IMR-90 (cell line): ENCODE data around the gene MGAT4A. TPM values are rescaled to one million over a fixed set of nuclear protein-coding genes. Genes with fewer than 3 reads are reported as not detected.

ENCODE experiments used
- ATAC-seq: fragments of 200-7000 bp; cut with Tn5 transposase; 2 replicates; pipeline ENCODE4 v1.9.1; 2020; ENCODE audit warnings: low read depth, mild to moderate bottlenecking, moderate library complexity
- BruUV-seq: library from RNA; stranded (reverse); fragments of 400-500 nt; replicated peaks from 2 replicates; lab custom pipeline; 2021; lab: Mats Ljungman, UMichigan
- CTCF ChIA-PET: fragments of 300-600 bp; formaldehyde crosslinking; extraction: SDS; loops from one replicate; lab custom pipeline; 2021; ENCODE audit warnings: antibody characterized with exemption; lab: Yijun Ruan, JAX
- POLR2A ChIA-PET: fragments of 300-600 bp; sonication (Branson Sonifier 250); formaldehyde crosslinking; loops from one replicate; lab custom pipeline; 2022; ENCODE audit warnings: antibody characterized with exemption; ENCODE audit not compliant: unreplicated experiment; lab: Charles Lee
- DNase-seq: peaks from one replicate; pipeline ENCODE4 v3.0.0; 2013
- H2AFZ ChIP-seq: replicated peaks from 2 replicates; pipeline ENCODE3; 2013; ENCODE audit warnings: low read length, mild to moderate bottlenecking; ENCODE audit not compliant: poor library complexity
- H2AK5ac ChIP-seq: 2 replicates; pipeline ENCODE4 v1.6.1; 2013; ENCODE audit warnings: low read depth, low read length, inconsistent platforms
- H2AK9ac ChIP-seq: replicated peaks from 2 replicates; pipeline ENCODE3; 2013; ENCODE audit warnings: mild to moderate bottlenecking, low read depth, low read length, moderate library complexity; ENCODE audit not compliant: poor library complexity
- H2BK120ac ChIP-seq: 2 replicates; pipeline ENCODE4 v1.6.1; 2013; ENCODE audit warnings: low read depth, low read length, inconsistent platforms
- H2BK15ac ChIP-seq: 3 replicates; pipeline ENCODE4 v1.6.1; 2013; ENCODE audit warnings: low read depth, low read length, inconsistent platforms
- H2BK20ac ChIP-seq: 2 replicates; pipeline ENCODE4 v1.6.1; 2013; ENCODE audit warnings: low read depth, mild to moderate bottlenecking, inconsistent platforms, low read length, moderate library complexity
- H2BK5ac ChIP-seq: 2 replicates; pipeline ENCODE4 v1.6.1; 2013; ENCODE audit warnings: mild to moderate bottlenecking, low read depth, low read length, inconsistent platforms; ENCODE audit not compliant: poor library complexity, severe bottlenecking
- H3K14ac ChIP-seq: replicated peaks from 2 replicates; pipeline ENCODE4 v1.6.1; 2013; ENCODE audit warnings: low read depth, low read length, inconsistent platforms
- H3K18ac ChIP-seq: 2 replicates; pipeline ENCODE4 v1.6.1; 2013; ENCODE audit warnings: low read depth, low read length, control low read depth
- H3K23ac ChIP-seq: 2 replicates; pipeline ENCODE4 v1.6.1; 2013; ENCODE audit warnings: low read depth, low read length, inconsistent platforms
- H3K27ac ChIP-seq: 2 replicates; pipeline ENCODE4 v1.5.1; 2013; ENCODE audit warnings: mild to moderate bottlenecking, control low read depth, low read length; ENCODE audit not compliant: insufficient read depth
- H3K27me3 ChIP-seq: 2 replicates; pipeline ENCODE4 v1.6.1; 2013; ENCODE audit warnings: low read length; ENCODE audit not compliant: control insufficient read depth, insufficient read depth
- H3K36me3 ChIP-seq: 2 replicates; pipeline ENCODE4 v1.6.1; 2013; ENCODE audit warnings: low read length, mixed read lengths; ENCODE audit not compliant: control insufficient read depth, insufficient read depth
- H3K4ac ChIP-seq: 2 replicates; pipeline ENCODE4 v1.6.1; 2013; ENCODE audit warnings: low read depth, low read length, inconsistent platforms
- H3K4me1 ChIP-seq: 2 replicates; pipeline ENCODE4 v1.6.1; 2013; ENCODE audit warnings: low read length, mixed read lengths; ENCODE audit not compliant: control insufficient read depth, insufficient read depth
- H3K4me2 ChIP-seq: 2 replicates; pipeline ENCODE4 v1.6.1; 2013; ENCODE audit warnings: low read depth, mild to moderate bottlenecking, control low read depth, low read length, moderate library complexity
- H3K4me3 ChIP-seq: 2 replicates; pipeline ENCODE4 v1.5.1; 2013; ENCODE audit warnings: low read depth, mild to moderate bottlenecking, control low read depth, low read length, moderate library complexity; ENCODE audit not compliant: insufficient read depth
- H3K56ac ChIP-seq: 2 replicates; pipeline ENCODE4 v1.6.1; 2013; ENCODE audit warnings: low read length, inconsistent platforms; ENCODE audit not compliant: insufficient read depth; ENCODE audit errors: extremely low read depth
- H3K79me1 ChIP-seq, 2 experiments: 2 replicates each; pipeline ENCODE4 v1.6.1; 2013; ENCODE audit warnings: low read length in 2 of 2, inconsistent platforms in 1 of 2, low read depth in 1 of 2
- H3K9ac ChIP-seq: 2 replicates; pipeline ENCODE4 v1.6.1; 2013; ENCODE audit warnings: low read depth, low read length, control low read depth
- H3K9me1 ChIP-seq: 2 replicates; pipeline ENCODE4 v1.6.1; 2013; ENCODE audit warnings: low read length, inconsistent platforms; ENCODE audit not compliant: insufficient read depth
- H3K9me3 ChIP-seq: 2 replicates; pipeline ENCODE4 v1.6.1; 2013; ENCODE audit warnings: low read length; ENCODE audit not compliant: control insufficient read depth, insufficient read depth
- H4K20me1 ChIP-seq: 2 replicates; pipeline ENCODE4 v1.6.1; 2013; ENCODE audit warnings: low read length, inconsistent platforms; ENCODE audit not compliant: insufficient read depth
- H4K5ac ChIP-seq: 2 replicates; pipeline ENCODE4 v1.6.1; 2013; ENCODE audit warnings: mild to moderate bottlenecking, low read depth, low read length, control low read depth
- H4K8ac ChIP-seq, 2 experiments: 2 replicates each; pipeline ENCODE4 v1.6.1; 2013; ENCODE audit warnings: low read depth in 2 of 2, low read length in 2 of 2, control low read depth in 1 of 2, inconsistent platforms in 1 of 2
- H4K91ac ChIP-seq: 2 replicates; pipeline ENCODE4 v1.6.1; 2013; ENCODE audit warnings: low read depth, low read length, inconsistent platforms; ENCODE audit not compliant: insufficient read depth
- CEBPB ChIP-seq: IDR thresholded peaks from 2 replicates; pipeline ENCODE4 v1.6.1; 2012; ENCODE audit warnings: low read depth, low read length, improper control_type of control experiment
- CHD1 ChIP-seq: IDR thresholded peaks from 2 replicates; pipeline ENCODE4 v1.6.1; 2012; ENCODE audit warnings: low read depth, low read length, improper control_type of control experiment
- FOS ChIP-seq: fragments of 150-350 bp; IDR thresholded peaks from 2 replicates; pipeline ENCODE4 v1.6.1; 2016; ENCODE audit warnings: low read depth, low read length
- MAZ ChIP-seq: IDR thresholded peaks from 2 replicates; pipeline ENCODE4 v1.6.1; 2012; ENCODE audit warnings: low read depth, mild to moderate bottlenecking, low read length, improper control_type of control experiment, moderate library complexity, borderline replicate concordance
- MXI1 ChIP-seq: IDR thresholded peaks from 2 replicates; pipeline ENCODE4 v1.6.1; 2012; ENCODE audit warnings: low read depth, mild to moderate bottlenecking, low read length, moderate library complexity, borderline replicate concordance
- NFE2L2 ChIP-seq: fragments of 150-350 bp; IDR thresholded peaks from 2 replicates; pipeline ENCODE4 v1.6.1; 2016; ENCODE audit warnings: low read depth, mild to moderate bottlenecking, low read length
- POLR2A ChIP-seq: IDR thresholded peaks from 2 replicates; pipeline ENCODE4 v1.6.1; 2012; ENCODE audit warnings: mild to moderate bottlenecking, low read depth, low read length
- RAD21 ChIP-seq: IDR thresholded peaks from 2 replicates; pipeline ENCODE4 v1.6.1; 2012; ENCODE audit warnings: low read length, improper control_type of control experiment
- SMC3 ChIP-seq: fragments of 150-350 bp; IDR thresholded peaks from 2 replicates; pipeline ENCODE4 v1.6.1; 2016; ENCODE audit warnings: low read depth, mild to moderate bottlenecking, antibody characterized with exemption, low read length, moderate library complexity
- WGBS, 2 experiments: methylation state at CpG; one replicate each; pipeline versions ENCODE4 v1.1.5 to v1.1.7; 2013; ENCODE audit warnings: missing lambda C conversion rate in 2 of 2; ENCODE audit not compliant: insufficient read length in 1 of 2; ENCODE audit errors: extremely low coverage in 2 of 2; 5-methylcytosine and 5-hydroxymethylcytosine counted together
- dilution Hi-C: fragments of 300-500 bp; cut with HindIII; formaldehyde crosslinking; loops from one replicate; pipeline ENCODE4 v1.14.3; 2018; ENCODE audit warnings: low sequenced_read_pairs; ENCODE audit not compliant: unreplicated experiment
- in situ Hi-C: fragments of 300-500 bp; cut with MboI; formaldehyde crosslinking; loops from 3 replicates; pipeline ENCODE4 v1.14.3; 2019; ENCODE audit warnings: low sequenced_read_pairs, inconsistent platforms, mixed read lengths
- intact Hi-C: fragments of 100-400 bp; cut with micrococcal nuclease; formaldehyde crosslinking; loops from 2 replicates; pipeline ENCODE4 v1.10.0; 2022
- polyA plus RNA-seq, 3 experiments: library from polyadenylated mRNA; depleted of rRNA; stranded (reverse); fragments of >200 nt; gene quantifications; 2 replicates each; pipeline ENCODE4 v1.2.3, GENCODE V29; 2012; ENCODE audit warnings: low replicate concordance in 1 of 3
- total RNA-seq: library from RNA; depleted of rRNA; stranded (reverse); fragments of >200 nt; gene quantifications from 2 replicates; pipeline ENCODE4 v1.2.3, GENCODE V29; 2012
- TF ChIP-seq, protein P1 (sequence below): fragments of 150-350 bp; IDR thresholded peaks from 2 replicates; pipeline ENCODE4 v1.6.1; 2016; ENCODE audit warnings: low read depth, mild to moderate bottlenecking, low read length, moderate library complexity, borderline replicate concordance
- TF ChIP-seq, protein P2 (sequence below): fragments of 150-350 bp; IDR thresholded peaks from 2 replicates; pipeline ENCODE4 v1.6.1; 2017; ENCODE audit warnings: mild to moderate bottlenecking, antibody characterized with exemption, low read length, low read depth

The MGAT4A gene
- total and polyA plus RNA-seq, 2 of the 4 experiments (the other 2 are of a cell fraction): under 0.01 TPM; not detected in 1

DNA sequence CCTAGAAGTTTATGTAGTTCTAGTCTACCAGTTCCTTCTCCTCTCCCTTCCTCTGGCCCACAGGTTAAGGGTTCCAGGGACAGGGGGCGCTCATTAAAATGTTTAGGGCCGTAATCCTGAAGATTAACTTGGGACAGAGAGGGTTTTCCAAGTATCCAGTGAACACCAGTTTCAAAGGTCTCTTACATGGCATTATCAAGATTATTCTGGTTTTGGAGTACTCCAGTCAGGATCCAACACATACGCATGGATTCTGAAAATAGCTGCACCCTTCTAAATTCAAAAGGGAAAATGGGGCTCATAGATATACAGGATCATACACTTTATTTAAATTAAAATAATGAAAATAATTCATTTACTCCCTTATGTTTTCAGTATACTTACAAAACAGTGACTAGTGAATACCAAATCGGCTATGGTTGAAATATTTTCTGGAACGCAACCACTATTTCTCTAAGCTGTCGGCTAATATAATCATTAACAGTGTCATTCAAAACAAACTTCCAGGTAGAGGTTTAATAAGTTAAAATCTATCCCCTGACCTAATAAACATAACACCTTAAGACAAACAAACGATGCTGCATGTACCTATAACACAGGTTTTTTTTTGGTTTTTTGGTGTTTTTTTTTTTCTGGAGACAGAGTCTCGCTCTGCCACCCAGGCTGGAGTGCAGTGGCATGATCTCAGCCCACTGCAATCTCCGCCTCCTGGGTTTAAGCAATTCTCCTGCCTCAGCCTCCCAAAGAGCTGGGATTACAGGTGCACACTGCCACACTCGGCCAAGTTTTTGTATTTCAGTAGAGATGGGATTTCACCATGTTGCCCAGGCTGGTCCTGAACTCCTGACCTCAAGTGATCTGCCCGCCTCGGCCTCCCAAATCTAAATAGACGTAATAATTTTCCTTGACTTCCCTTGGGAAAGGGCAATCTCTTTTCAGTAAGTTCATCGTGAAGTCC is 44.7 kb downstream of the MGAT4A start:
- Histone ChIP-seq H2BK120ac (no peak overlapping the region), H3K14ac (no peak overlapping the region), H3K27me3 (peaks cover 6% of the 10 kb centered on the region), H2BK20ac (no peak overlapping the region), H4K5ac (no peak overlapping the region), H4K20me1 (no peaks in the 10 kb centered on the region), H3K18ac (no peak overlapping the region), H3K4ac (no peak overlapping the region), H4K91ac (no peak overlapping the region), H2BK5ac (no peak overlapping the region), H3K36me3 (no peaks in the 10 kb centered on the region), H2BK15ac (no peak overlapping the region), H3K9me1 (no peaks in the 10 kb centered on the region), H3K79me1 (no peaks in the 10 kb centered on the region), H4K8ac (no peak overlapping the region), H3K4me1 (no peaks in the 10 kb centered on the region), H2AK9ac (no peak overlapping the region), H3K56ac (no peak overlapping the region), H3K4me3 (no peak overlapping the region), H2AFZ (no peak overlapping the region), H3K4me2 (no peak overlapping the region), H3K9me3 (no peaks in the 10 kb centered on the region), H2AK5ac (no peak overlapping the region), H3K9ac (no peak overlapping the region), H3K27ac (no peak overlapping the region), H3K23ac (no peak overlapping the region)
- TF ChIP-seq FOS (no peak), SMC3 (no peak), NFE2L2 (no peak), MXI1 (no peak), CEBPB (no peak), CHD1 (no peak), MAZ (no peak), RAD21 (no peak), POLR2A (no peak)
- TF ChIP-seq, protein P1, sequence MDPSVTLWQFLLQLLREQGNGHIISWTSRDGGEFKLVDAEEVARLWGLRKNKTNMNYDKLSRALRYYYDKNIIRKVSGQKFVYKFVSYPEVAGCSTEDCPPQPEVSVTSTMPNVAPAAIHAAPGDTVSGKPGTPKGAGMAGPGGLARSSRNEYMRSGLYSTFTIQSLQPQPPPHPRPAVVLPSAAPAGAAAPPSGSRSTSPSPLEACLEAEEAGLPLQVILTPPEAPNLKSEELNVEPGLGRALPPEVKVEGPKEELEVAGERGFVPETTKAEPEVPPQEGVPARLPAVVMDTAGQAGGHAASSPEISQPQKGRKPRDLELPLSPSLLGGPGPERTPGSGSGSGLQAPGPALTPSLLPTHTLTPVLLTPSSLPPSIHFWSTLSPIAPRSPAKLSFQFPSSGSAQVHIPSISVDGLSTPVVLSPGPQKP: no peak
- TF ChIP-seq, protein P2, sequence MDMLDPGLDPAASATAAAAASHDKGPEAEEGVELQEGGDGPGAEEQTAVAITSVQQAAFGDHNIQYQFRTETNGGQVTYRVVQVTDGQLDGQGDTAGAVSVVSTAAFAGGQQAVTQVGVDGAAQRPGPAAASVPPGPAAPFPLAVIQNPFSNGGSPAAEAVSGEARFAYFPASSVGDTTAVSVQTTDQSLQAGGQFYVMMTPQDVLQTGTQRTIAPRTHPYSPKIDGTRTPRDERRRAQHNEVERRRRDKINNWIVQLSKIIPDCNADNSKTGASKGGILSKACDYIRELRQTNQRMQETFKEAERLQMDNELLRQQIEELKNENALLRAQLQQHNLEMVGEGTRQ: no peak
- ATAC-seq (no peak), DNase-seq (no peak)
- 60% methylated on average over 1 of the region's 14 CpGs; no CpG with 5 or more reads in 1 of the 2 experiments for WGBS, 2 experiments
- no TSS peak for BruUV-seq
- intact Hi-C loops: no loop called here
- in situ Hi-C loops: no loop called here
- POLR2A ChIA-PET: no interaction called here
- CTCF ChIA-PET: interaction anchor here (1.0 kb wide), 1 partner anchor 37 kb away, joined by 4 read pairs; no protein-coding TSS in a partner anchor
- dilution Hi-C loops: no loop called here
